HepG2 (cell line): ENCODE results near the gene CALN1.

ENCODE experiments used
- CTCF ChIP-seq: sonication (generic); formaldehyde crosslinking; IDR thresholded peaks from 2 replicates; pipeline ENCODE4 v1.5.0; 2020; ENCODE audit warnings: mild to moderate bottlenecking, missing genetic modification reagents, moderate library complexity
- EHMT2 ChIP-seq: fragments of 200-600 bp; sonication (generic); IDR thresholded peaks from 2 replicates; pipeline ENCODE4 v1.7.0; 2017; ENCODE audit warnings: antibody characterized with exemption, low read depth, low read length, borderline replicate concordance
- ERF ChIP-seq: IDR thresholded peaks from 2 replicates; pipeline ENCODE4 v1.6.1; 2018; ENCODE audit warnings: missing biosample characterization, missing genetic modification reagents
- KLF6 ChIP-seq: IDR thresholded peaks from 2 replicates; pipeline ENCODE4 v1.8.0; 2016; ENCODE audit warnings: missing biosample characterization, missing genetic modification reagents
- POLR2A ChIP-seq, 2 experiments: IDR thresholded peaks; 2 replicates each; pipeline ENCODE4 v1.6.1; 2011; ENCODE audit warnings: low read depth in 2 of 2, low read length in 2 of 2, mild to moderate bottlenecking in 1 of 2, moderate library complexity in 1 of 2; ENCODE audit not compliant: insufficient read depth in 1 of 2
- POLR2AphosphoS5 ChIP-seq: IDR thresholded peaks from 2 replicates; pipeline ENCODE4 v1.6.1; 2012; ENCODE audit warnings: low read depth, low read length
- ZBTB10 ChIP-seq: sonication (generic); formaldehyde crosslinking; IDR thresholded peaks from 2 replicates; pipeline ENCODE4 v1.4.0; 2020; ENCODE audit warnings: missing genetic modification reagents, borderline replicate concordance
- ZBTB2 ChIP-seq: sonication (generic); formaldehyde crosslinking; IDR thresholded peaks from 2 replicates; pipeline ENCODE4 v1.8.0; 2022; ENCODE audit warnings: low read depth, missing genetic modification reagents
- ZFP90 ChIP-seq: sonication (generic); formaldehyde crosslinking; IDR thresholded peaks from 2 replicates; pipeline ENCODE4 v1.8.0; 2022; ENCODE audit warnings: missing genetic modification reagents, mild to moderate bottlenecking, inconsistent platforms, borderline replicate concordance
- ZFX ChIP-seq: sonication (generic); formaldehyde crosslinking; IDR thresholded peaks from 2 replicates; pipeline ENCODE4 v1.4.0; 2020; ENCODE audit warnings: mild to moderate bottlenecking, low read depth, missing genetic modification reagents, moderate library complexity
- ZHX1 ChIP-seq: sonication (generic); formaldehyde crosslinking; IDR thresholded peaks from 2 replicates; pipeline ENCODE4 v1.8.1; 2022; ENCODE audit warnings: low read depth, mild to moderate bottlenecking, missing genetic modification reagents
- ZSCAN22 ChIP-seq: sonication (generic); formaldehyde crosslinking; IDR thresholded peaks from 2 replicates; pipeline ENCODE4 v1.4.0; 2020; ENCODE audit warnings: mild to moderate bottlenecking, missing genetic modification reagents

- TF ChIP-seq KLF6 (CRISPR knock-in tag): no peak
- no peak for TF ChIP-seq ERF (CRISPR knock-in tag)
- no peak for TF ChIP-seq EHMT2
- no peak for TF ChIP-seq ZHX1 (CRISPR knock-in tag)
- no peak for TF ChIP-seq ZBTB10 (CRISPR knock-in tag)
- TF ChIP-seq ZBTB2 (CRISPR knock-in tag): no peak
- TF ChIP-seq ZSCAN22 (CRISPR knock-in tag): no peak
- TF ChIP-seq ZFP90: no peak
- TF ChIP-seq POLR2A (IDR thresholded peaks at IDR 0.05; ENCODE audit: insufficient read depth in 1 of 2, low read depth in 2 of 2, low read length in 2 of 2): no peak
- TF ChIP-seq POLR2AphosphoS5: no peak
- TF ChIP-seq CTCF: no peak
- TF ChIP-seq ZFX: no peak
These were observed 96.0 kb downstream of the CALN1 start for GRCh38 chr7:72316148-72316547.
